ENCODE measurements around the gene OLFML3. TPM values are rescaled to one million over a fixed set of nuclear protein-coding genes. Genes with fewer than 3 reads are reported as not detected.

The OLFML3 gene
- total and polyA plus RNA-seq, 2 of the 8 experiments (the other 6 are each of a cell fraction or from before 2014, with no cell fraction given) = 56.0 to 72.3 TPM

DNA sequence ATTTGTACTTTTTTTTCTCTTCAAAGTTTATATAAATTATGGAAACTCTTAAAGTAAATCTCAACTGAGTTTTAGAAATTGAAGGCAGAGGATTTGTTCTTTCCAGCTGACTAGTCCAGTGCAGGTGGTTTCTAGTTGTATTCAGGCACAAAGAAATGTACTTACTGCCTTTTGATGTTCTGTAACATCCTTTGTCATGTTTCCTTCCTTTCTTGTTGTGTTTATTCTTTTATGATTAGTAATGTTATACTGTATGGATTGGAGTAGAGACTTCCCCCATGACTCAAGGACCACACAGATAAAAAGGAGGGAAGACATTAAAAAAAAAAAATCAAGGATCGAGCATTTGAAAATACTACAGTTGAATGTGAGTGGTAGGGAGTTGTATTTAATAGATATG is 42.1 kb upstream of the OLFML3 start (continued):
- TF ChIP-seq POLR2A (IDR thresholded peaks at IDR 0.05; ENCODE audit: control extremely low read depth in 1 of 2, low read depth in 2 of 2, low read length in 2 of 2) (no peak), YY1 (IDR thresholded peaks at IDR 0.05; ENCODE audit: low read depth, low read length) (no peak), SUZ12 (IDR thresholded peaks at IDR 0.05; ENCODE audit: low read length) (no peak)
- TF ChIP-seq, protein P1, sequence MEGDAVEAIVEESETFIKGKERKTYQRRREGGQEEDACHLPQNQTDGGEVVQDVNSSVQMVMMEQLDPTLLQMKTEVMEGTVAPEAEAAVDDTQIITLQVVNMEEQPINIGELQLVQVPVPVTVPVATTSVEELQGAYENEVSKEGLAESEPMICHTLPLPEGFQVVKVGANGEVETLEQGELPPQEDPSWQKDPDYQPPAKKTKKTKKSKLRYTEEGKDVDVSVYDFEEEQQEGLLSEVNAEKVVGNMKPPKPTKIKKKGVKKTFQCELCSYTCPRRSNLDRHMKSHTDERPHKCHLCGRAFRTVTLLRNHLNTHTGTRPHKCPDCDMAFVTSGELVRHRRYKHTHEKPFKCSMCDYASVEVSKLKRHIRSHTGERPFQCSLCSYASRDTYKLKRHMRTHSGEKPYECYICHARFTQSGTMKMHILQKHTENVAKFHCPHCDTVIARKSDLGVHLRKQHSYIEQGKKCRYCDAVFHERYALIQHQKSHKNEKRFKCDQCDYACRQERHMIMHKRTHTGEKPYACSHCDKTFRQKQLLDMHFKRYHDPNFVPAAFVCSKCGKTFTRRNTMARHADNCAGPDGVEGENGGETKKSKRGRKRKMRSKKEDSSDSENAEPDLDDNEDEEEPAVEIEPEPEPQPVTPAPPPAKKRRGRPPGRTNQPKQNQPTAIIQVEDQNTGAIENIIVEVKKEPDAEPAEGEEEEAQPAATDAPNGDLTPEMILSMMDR (IDR thresholded peaks at IDR 0.05; ENCODE audit: control extremely low read depth in 1 of 3, insufficient read depth in 1 of 3, low read depth in 1 of 3, low read length in 3 of 3) = no peak
- TF ChIP-seq, protein P2, sequence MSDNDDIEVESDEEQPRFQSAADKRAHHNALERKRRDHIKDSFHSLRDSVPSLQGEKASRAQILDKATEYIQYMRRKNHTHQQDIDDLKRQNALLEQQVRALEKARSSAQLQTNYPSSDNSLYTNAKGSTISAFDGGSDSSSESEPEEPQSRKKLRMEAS (IDR thresholded peaks at IDR 0.05) = no peak
- TF ChIP-seq, protein P3, sequence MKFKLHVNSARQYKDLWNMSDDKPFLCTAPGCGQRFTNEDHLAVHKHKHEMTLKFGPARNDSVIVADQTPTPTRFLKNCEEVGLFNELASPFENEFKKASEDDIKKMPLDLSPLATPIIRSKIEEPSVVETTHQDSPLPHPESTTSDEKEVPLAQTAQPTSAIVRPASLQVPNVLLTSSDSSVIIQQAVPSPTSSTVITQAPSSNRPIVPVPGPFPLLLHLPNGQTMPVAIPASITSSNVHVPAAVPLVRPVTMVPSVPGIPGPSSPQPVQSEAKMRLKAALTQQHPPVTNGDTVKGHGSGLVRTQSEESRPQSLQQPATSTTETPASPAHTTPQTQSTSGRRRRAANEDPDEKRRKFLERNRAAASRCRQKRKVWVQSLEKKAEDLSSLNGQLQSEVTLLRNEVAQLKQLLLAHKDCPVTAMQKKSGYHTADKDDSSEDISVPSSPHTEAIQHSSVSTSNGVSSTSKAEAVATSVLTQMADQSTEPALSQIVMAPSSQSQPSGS (IDR thresholded peaks at IDR 0.05; ENCODE audit: low read length) = no peak

All from H1 (cell line).